Activated CD8-positive, alpha-beta memory T cell treated with anti-CD3 and anti-CD28 coated beads for 24 hours (primary cell): ENCODE data around the gene PPM1L.
A peak's percentile ranks its signal among the peaks of the same experiment; 100 is the strongest.
"Not testable (repeated sequence)": the region's sequence is repeated elsewhere in the genome, so short reads cannot be mapped to it uniquely, and the experiment has no call there.

Experiments
- DNase-seq: peaks from one replicate; pipeline ENCODE4 v3.0.0-alpha.2; 2020

The PPM1L gene

DNA sequence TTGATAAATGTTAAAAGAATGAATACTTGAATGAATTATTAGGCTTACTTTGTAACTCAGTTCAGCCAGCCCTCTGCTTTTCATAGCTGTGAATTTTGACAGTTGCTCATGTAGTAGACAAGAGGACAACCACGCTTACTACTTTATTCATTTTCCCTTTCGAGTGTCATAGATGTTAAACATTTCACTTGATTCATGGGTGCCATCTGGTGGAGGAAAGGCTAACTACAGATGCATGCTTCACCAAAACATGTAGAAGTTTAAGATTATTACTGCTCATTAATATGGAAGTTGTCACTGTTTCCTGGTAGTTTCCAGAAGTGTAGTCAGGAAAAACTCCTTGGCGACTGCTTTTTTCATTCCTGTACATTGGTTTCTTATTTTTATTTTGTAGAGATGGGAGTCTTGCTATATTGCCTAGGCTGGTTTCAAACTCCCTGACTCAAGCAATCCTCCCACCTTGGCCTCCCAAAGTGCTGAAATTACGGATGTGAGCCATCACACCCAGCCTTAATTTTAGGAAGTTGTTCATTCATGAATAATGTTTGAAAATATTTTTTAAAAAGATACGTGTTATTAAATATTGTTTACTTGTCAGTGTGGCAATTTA lies 186.0 kb downstream of the PPM1L start:
- peak; percentile 84 for DNase-seq

DNA sequence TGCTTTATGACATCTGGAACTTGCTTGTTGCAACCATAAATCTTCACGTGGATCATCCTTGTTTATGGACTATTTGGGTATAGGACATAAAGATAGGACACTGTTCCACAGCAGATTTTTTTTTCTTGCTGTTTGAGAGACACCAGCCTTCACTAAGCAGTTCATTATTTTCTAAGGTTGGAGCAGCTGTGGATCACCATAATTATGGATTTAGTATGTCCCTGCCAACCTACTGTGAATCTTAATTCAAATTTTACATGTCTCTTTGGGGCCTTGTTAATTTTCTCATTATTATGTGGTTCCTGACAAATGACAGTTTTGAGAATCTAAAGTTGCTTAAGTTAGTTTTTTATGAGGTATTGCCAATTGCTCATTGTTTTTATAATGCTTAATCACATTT lies 188.0 kb downstream of the PPM1L start:
- DNase-seq, result no peak

DNA sequence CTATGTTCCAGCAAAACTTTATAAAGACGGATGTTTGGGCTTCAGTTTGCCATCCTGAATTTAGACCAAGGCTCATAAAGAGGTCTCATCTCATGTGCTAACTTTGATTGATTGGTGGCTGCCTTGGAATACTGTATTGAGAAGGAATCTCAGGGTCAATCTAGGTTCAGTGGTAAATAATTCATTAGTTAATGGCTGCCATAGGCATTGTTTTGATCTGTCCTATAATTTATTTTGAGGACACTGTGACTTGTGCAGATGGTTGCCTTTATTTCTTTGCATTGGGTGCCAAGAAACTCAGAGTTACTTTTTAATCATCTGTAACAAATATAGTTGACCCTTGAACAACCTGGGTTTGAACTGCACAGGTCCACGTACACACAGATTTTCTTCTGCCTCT lies 189.3 kb downstream of the PPM1L start:
- no peak for DNase-seq

DNA sequence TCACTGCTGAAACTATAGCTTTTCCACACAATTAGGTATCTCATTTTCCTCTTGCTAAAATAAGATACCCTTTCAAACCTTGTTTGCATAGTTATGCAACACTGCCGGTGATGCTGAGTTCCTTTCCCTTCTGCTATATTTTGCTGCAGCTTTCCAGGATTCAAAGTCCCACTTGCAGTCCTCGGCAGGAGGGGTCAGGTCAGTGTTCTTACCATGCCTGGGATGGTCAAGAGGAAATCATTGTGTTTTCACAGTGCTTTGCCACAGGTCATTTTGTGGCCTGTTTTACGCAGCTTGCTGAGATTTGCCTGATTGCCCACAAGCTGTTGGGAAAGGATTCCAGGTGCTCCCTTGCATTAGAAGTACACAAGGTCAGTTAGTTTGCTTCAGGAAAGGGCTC lies 192.2 kb downstream of the PPM1L start:
- DNase-seq, result no peak

DNA sequence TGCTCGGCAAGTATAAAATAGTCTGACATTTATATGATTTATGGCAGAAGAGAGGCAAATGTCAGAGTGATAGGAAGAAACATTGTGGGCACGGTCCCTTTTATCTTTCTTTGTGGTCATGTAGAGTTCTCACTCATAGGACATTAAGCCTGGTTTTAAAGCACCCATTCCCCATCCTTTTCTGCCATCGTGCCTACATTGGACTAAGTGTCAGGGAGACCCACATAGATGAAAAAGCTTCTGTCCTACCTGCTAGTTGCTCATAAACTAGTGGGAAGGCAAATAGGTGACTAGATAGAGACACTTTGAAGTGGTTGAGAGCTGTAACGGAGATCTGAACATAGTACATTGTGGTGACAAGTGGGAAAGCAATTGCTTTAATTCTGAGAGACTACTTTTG lies 193.4 kb downstream of the PPM1L start:
- no peak for DNase-seq

DNA sequence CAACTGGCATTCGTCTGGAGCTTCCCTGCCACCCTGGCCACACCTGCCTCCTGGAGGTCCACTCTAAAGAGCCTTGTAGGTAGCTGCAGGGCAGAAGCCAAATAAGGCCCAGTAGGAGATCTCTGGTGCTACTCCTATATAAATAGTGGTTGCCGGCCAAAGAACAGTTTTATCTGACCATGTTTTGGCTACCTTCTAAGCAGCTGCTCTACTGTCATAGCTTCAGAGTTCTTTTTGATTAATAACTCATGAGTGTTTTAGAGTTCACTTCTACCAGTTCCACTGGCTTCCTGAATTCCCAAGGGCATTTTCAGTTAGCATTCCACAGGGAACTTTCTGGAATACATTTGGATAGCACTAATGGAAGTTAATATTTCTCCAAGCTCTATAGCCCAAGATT lies 194.5 kb downstream of the PPM1L start:
- no peak for DNase-seq

DNA sequence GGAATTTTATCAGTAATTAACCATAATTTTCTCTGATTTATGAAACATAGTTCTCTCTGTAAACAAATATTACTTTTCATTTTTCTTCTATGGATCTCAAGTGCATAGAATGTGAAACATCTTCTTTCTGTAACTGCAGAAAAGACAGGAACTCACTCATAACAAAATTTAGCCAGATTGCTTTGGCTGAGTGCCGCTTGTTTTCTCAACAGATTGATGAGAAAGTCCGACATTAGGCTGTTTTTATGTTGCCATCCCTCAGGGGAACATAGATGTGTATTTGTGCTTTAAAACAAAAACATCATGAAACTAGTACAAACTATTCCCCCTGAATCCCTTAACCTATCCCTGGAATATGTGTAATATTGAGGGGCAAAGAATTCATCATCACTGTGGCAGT lies 194.9 kb downstream of the PPM1L start:
- DNase-seq, result no peak

DNA sequence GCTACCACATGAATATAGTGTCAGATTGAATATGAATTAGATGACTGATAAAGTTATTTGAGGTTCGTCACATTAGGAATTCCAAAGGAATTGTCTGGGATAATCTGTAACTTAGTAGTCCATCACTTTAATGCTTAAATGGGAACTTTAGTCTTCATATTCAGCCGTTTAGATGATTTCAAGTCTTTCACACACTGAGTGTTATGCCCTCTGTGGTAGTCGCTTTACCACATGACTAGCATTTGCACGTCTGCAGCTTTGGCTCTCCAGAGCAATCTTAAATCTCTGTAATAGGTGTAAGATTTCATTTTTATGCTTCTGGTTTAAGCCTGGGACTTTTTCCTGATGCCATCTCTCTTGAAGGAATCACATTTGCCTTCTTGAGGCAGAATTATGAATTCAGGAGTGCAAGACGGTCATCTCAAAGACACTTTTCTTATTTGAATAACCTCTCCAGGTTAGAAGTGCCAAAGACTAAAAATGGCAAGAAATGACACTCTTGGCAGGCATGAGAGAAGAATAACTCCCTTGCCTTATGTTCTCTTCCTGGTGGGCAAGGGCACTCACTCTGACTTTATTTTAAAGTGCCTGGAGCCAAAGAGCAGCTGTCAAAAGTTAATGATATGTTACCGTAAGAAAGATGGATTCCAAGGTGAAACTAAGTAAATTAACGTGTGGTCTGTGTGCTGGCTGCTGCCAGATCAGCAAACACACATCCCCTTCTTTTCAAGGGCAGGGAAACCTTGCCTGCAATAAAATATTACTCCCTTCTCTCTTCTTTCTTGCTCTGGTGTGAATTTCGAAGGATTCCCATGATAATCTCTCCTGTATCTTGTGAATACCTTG lies 195.8 kb downstream of the PPM1L start:
- no peak for DNase-seq

DNA sequence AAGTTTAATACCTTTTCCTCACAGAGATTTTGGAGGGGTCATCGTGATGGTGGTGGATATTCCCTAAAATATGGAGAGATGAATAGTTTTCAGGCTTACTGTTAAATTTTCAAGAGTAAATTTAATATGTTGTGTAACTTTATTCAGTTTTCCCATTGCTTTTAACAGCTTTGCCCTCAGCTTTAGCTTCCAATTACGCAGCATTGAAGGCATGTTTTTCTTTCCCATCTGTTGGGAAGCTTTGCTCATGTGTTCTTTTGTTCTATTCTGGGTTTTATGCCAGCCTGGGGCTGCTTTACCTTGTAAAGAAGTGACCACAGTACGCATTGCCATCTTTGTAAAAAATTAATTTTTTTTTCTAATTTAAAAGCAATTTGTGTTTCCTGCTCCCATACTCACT lies 197.7 kb downstream of the PPM1L start:
- no peak for DNase-seq

DNA sequence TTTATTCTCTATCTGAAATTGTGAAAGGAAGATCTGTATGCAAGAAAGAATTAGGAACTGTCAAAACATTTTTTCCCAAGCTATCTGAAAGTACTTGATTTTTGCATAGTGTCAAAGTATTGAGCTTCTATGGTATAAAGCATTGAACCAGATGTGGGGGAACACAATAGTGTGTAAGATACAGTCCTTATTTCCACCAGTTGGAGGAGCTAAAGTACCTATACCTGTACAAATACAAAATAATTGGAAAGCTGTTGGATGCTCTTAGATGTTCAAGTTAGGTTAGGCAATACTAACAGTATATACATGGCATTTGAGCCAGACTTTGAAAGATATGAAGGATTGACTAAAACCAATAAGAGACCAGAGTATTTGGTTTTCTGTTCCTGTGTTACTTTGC lies 200.8 kb downstream of the PPM1L start:
- no peak for DNase-seq

DNA sequence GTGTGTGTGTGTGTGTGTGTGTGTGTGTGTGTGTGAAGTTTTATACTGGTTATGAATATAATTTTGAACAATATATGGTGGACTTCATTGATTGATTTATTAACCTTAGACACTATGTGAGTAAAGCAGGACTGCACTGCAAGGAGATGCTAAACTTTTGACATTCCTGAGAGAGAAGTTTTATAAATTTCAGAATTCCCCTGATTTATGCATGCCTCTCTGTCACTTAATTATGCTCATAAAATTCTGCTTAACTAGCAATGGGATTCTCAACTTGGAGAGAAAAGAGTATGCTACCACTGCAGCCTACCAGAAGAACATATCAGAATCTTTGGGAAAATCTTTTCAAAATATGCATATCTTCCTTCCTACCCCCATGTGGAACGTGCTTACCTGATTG lies 204.5 kb downstream of the PPM1L start:
- no peak for DNase-seq

DNA sequence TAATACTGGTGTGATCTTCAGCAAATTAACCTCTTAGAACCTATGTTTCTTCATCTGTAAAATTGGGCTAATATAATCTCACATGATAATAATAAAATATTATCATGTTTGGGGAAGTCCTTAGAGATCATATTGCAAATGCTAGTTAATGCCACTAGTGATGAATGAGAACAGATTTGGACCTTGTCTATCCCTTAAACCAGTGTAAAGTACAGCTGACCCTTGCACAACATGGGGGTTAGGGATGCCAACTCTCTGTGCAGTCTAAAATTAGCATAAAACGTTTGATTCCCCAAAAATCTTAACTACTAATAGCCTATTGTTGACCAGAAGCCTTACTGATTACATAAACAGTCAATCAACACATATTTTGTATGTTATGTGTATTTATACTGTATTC lies 207.9 kb downstream of the PPM1L start:
- no peak for DNase-seq

DNA sequence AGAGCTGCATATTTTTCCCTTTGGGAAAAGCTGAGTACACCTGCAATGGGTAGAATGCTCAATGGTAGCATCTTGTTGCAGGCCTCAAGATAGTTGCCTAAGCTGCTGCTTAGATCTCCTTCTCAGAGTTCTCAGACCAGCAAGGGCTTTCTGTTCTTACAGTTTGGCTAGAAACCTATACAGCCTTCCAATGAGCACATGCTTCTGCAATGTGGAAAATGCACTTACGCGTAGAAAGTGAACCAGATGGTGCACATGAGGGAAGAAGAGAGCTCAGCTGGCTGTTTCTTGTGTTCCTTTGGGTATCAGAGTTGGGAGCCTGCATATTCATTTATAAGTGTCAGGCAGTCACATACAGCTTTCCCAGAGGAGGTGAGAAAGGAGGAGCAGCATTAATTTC lies 212.7 kb downstream of the PPM1L start:
- DNase-seq, result no peak

DNA sequence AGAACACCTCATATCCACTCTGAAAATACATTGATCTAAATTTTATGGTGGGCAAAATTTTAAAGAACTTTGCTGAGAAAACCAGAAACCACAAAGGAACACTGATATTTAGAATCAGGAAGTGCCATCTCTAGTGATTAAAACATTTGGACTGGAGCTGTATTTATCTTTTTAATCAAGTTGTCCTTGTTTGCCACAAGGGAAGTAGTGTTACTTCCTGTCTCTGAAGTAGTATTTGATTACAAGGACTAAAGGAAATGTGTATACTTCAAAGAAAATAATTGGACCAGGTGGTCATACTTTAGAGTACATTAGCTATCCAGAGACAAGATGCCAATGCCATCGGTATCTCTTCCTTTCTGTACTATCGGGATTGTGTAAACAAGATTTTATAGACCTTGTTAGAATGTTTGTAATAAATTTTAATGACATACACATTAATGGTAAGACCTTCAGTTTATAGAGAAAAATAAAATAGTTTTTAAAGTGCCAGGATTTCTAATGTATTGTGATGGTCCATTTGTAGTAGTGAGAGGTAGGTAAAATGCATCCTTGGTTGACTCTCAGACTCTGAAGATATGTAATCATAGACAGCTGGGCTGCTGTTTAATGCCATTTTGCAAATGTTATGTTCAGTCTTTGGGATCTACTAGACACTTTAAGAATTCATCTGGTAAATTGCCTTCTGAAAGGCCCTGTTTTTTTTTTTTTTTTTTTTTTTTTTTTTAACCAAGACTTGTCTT lies 217.2 kb downstream of the PPM1L start:
- no peak for DNase-seq

DNA sequence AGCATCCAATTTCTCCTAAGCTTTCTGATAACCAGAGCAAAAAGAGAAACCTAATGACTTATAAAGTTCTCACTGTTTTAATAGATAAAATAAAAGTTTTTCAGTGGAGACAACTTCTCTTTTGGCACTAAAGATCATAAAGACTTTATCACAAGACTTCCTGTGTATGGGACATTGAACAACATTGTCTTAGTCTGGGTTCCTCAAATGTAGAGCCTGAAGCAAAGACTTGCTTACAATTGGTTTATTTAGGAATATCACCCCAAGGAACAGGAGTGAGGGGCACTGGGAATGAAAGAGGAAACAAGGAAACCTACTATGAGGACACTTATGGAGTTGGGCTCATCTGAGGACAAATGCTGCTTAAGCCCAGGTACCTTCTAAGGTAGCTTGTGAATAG lies 221.7 kb downstream of the PPM1L start:
- no peak for DNase-seq

DNA sequence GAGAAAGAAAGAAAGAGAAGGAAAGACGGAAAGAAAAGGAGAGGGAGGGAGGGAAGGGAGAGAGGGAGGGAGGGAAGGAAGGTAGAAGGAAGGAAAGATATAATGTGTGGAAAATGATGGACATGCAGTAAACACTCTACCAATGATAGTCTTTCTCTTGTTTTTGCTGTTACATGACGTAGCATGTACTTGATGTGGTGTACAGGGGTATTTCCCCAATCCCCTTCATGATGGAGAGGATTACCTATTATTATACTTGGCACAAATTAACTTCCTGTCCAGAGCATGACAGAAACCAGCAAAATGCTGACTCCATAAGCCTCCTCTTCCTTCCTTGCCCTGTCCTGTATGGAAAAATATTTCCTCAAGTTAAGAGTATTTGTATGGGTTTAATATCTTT lies 224.7 kb downstream of the PPM1L start:
- DNase-seq, result no peak

DNA sequence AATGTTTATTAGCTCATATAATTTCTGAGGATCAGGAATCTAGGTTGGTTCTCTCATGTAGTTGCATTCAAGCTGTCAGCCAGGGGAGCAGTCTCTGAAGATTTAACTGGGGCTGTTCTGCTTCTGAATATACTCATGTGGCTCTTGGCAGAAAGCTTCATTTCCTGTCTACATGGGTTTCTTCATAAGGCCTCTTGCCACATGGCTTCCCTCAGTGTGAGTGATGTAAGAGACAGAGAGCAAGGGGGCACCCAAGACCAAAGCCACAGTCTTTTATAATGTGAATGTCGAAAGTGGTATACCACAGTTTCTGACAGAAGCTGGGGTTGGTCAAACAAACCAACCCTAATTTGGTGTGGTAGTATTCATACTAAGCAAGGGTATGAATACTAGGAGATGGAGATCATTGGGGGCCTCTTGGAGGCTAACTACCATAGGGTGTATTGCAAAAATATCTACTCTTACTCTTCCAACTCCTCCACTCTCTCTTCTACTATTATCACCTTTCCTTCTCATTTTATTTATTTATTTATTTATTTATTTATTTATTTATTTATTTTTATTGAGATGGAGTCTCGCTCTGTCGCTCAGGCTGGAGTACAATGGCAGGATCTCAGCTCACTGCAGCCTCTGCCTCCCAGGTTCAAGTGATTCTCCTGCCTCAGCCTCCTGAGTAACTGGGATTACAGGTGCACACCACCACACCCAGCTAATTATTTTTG lies 225.3 kb downstream of the PPM1L start:
- DNase-seq, result no peak

DNA sequence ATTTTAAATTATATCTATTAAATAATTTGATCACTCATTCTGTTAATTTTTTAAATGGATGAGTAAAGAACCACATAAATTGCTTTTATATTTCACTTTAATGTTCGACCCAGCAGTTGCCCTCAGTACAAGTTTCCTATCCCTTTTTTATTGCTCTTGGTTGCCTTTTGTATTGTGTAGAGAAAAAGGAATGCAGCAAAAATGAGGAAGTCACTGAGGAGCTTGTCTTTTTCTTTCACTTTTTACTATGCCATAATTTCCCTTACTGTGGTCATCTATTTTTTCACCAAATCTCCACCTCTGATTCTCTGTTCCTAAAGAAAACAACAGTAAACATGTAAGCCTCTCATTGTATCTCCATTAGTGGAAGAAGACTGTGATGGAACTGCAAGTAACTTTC lies 226.5 kb downstream of the PPM1L start:
- DNase-seq, result no peak

DNA sequence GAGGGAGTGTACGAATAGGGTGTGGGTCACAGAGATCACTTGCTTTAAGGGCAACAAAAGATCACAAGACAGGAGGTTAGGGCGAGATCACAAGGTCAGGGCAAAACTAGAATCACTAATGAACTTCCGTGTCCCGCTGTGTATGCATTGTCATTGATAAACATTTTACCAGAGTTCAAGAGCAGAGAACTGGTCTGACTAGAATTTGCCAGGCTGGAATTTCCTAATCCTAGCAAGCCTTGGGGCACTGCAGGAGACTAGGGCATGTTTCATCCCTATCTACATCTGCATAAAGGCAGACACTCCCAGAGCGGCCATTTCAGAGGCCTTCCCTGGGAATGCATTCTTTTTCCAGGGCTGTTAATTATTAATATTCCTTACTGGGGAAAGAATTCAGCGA lies 227.9 kb downstream of the PPM1L start:
- not testable (repeated sequence) for DNase-seq

DNA sequence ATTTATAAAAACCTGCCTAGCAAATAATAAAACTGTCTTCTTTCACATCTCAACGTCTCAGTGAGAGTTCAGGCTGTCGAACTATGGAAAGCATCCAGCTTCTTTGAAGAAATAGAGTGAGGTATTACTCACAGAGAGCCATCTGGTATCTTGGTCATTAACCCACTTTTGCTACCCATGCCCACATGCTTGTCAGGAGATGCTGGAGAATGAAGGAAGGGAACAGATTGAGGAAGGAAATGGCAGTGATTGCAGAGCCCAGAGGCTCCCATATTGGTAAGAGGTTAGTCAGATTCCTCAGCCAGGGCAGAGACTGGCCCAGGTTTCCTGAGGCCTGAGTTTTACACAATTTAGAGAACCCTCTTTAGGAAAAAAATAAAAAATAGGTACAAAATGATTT lies 230.0 kb downstream of the PPM1L start:
- no peak for DNase-seq

DNA sequence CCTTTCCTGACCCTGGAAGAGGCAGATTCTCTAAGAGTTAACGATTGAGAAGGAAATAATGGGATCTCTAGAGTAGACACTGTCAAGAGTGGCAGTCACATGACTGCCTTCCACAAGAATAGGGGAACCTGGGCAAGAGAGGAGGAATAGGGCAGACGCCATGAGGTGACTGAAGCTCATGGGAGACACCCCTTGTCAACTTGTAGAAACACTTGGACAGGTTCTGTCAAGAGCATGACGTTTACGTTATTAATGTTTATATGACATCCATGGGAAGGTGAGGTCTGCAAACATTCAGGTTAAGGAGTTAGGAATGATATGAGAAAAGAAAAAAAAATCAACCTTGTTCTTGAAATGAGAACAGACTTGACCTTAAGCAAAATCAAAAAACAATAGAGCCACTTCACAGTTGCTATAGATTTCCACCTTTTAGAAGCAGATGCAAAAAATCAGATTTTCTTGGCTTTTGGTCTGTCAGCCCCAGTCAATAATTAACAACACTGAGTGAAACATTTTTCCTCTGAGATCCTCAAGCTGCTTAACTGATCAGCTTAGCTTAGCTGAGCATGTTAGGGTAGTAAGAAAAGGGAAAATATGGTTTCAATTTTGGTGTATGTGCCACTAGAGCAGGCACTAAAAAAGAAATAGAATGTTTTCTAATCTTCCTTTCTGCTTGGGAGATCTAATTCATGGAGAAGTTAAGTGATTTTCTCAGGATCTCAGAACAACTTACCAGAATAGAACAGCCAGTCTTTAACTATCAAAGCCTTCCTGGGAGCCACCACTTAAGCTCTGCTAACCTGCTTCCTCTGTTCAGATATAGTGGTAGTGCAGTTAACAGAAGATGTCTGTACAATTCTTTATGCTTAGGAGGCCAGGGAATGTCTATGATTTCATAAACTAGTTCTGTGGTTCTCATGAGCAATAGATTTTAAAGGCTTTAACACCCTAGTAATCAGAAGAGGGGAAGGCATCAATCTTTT lies 232.2 kb downstream of the PPM1L start:
- DNase-seq, result no peak

DNA sequence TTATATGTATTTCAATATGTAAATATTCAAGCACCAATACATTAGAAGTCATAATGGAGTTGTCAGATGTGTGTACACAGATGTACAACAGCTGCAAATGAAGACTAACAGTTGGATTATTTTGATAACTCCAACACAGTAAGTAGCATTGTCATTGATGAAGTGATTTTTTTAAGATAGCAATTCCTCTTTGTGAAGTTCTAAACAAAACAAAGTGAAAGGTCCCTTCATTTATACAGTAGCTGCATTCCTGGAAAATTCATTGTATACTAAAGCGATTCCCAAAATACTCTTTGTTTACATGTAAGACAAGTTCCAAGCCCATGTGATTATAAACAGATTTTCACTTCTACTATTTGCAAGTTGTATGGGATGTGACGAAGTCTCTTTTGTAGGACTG lies 234.4 kb downstream of the PPM1L start:
- no peak for DNase-seq
